Fibroblast of the conjunctiva (primary cell): ENCODE measurements around the gene KLHL17.
"Not testable (repeated sequence)": the region's sequence is repeated elsewhere in the genome, so short reads cannot be mapped to it uniquely, and the experiment has no call there.

Experiments
- DNase-seq: peaks from one replicate; pipeline ENCODE4 v3.0.0-alpha.2; 2010; ENCODE audit warnings: low read depth

The KLHL17 gene

DNA sequence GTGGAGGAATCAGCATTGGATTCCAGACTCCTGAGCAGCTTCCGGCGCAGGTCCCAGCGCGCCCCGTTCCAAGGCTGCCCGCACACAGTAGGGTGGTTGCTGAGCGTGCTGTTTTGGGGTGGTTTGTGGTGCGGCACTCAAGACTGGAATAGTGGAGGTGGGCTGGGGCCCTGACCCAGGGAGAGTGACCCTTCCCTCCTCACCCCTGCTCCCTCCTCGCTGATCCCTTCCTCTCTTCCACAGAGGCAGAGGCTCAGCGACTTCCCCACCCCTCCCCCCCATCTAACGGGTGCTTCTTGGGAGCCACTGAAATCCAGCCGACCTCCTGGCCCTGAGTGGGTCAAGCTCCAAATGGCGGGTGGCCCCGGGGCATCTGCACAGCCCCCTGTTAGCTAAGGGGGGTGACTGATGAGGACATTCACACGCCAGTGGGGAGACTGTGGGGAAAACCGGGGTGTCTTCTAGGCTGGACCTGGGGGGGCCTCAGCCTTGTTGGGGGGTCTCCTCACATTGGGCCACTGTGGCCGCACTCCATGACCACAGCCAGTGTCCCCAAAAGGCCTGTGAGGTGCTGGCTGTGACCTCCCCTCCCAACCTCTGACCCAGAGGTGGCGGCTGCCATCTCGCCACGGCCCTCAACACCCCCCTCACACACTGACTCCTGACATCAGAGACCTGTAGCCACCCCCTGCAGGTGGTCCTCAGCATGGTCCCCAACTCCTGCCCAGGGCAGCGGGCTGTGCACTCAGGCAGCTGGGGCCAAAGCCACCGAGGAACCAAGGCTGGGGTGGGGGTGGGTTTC is 43.4 kb downstream of the KLHL17 start:
- no peak for DNase-seq

DNA sequence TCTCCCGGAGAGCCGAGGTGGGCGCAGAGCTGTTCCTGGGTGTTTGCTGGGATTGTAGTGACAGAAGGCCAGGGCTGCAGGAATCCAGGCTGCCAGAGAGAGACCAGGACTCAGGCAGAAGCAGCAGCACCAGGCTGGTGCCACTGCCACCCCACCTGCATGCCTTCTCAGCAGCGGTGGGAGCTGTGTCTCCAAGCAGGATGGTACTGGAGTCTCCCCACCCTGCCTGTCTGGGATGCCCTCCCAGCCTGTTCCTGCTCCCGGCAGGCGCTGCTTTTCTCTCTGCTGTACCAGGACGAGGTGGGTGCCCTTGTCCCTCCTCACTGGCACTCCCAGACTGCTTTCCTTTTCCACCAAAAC is 44.0 kb downstream of the KLHL17 start:
- no peak for DNase-seq

DNA sequence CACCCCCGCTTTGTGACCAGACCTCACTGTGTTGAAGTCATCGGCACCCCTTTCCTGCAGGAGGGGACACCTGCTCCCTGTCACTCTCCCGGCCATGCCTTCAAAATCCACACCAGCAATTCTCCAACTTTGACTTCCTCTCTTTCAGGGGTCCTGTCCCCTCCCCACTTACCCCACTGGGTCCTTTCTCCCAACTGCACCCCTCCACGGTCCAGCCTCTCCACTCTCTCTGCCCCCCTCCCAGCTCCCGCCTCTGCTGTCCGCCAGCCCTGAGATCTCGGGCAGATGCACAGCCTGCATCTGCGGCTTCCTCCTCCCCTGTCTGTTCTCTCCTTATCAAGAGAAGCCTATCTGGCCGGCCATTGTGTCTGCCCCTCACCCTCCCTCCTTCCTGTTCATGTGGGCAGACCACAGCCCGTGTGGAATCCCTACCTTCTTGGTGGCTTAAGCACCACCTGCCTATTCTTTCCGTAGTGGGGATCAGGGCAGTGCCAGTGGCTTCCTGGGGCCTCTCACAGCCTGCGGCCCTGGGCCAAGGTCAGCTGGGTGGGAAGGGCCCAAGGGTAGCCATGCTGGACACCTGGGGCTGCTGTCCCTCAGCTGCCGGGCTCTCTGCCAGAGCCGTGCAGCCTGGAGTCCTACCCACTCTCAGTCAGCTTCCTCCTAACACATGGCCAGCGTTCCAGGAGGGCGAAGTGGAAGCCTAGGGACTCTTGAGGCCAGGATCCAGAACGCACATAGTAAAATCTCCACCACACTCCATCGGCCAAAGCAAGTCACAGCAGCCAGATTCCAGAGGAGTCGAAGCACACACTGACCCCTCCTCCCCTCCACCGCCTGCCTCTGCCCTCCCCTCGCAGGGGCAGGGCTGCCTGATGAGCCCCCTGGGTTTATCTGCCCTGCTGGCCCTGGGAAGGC is 44.7 kb downstream of the KLHL17 start:
- DNase-seq, result no peak

DNA sequence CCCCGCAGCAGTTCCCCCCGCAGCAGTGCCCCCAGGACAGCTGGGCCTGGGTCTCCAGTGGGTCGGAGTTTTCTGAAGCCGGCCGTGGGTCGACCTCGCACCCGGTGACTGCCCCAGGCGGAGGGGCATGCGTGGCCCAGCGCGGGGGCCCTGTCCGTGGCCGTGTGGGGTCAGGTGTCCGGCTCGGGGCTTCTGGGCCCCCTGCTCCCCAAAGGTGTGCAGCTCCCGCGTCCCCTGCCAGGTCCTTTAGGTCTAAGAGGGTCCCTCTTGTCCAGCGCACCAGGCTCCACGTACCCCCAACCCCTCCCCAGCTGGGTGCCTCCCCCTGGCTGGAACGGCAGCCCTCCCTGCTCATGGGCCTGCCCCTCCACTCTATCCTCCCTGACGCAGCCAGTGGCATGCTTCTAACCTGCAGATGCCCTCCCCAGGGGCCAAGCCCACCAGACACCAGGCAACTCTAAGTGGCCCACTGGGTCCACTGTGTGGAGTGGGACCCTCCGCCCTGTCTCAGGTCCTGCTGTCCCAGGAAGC is 45.5 kb downstream of the KLHL17 start:
- DNase-seq, result no peak

DNA sequence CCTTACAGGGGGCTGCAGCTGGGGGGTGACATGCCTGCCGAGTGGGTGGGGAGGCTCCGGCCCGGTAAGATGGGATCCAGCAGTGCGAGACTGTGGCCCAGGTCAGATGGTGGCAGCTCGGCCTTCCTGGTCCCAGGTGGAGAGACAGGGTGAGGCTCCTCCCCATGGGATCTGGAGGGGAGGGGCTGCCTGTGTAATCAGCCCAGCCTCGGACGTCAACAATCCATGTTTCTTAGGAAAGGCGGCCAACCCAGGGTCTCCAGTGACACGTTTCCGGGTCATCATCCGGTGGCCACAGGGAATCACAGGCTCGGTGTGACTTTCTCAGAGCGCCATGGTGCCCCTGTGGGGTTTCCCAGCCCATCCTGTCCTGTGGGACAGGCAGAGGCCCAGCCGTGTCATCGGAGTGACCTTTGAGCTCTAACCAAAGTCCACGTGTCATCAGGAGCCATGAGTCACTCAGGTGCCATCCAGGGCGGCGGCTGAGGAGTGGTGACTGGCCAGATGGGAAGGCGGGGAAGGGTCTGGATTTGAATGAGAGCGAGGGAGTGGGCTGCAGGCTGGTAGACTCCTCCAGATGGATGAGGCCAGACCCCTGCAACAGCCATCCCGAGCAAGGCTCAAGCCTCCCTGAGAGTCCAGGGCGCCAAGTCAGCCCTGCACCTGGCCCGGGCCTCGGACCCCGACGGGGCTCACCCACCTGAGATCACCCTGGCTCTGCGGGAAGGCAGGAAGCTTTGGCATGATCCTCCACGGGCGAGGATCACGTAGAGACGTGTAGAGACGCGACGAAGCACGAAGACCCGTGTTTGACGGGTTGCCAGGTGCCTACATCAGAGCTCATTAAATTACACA is 46.1 kb downstream of the KLHL17 start:
- DNase-seq, result no peak

DNA sequence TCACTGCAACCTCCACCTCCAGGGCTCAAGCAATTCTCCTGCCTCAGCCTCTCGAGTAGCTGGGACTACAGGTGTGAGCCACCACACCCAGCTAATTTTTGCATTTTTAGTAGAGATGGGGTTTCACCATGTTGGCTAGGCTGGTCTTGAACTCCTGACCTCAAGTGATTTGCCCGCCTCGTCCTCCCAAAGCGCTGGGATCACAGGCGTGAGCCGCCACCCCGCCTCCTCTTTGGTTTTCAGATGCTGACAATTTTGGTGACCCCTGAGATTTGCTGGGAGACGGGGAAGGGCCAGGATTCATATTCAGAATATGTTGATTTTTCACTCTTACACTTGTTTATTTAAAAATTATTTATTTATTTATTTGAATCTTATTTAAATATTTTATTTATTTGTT is 49.7 kb downstream of the KLHL17 start:
- not testable (repeated sequence) for DNase-seq

DNA sequence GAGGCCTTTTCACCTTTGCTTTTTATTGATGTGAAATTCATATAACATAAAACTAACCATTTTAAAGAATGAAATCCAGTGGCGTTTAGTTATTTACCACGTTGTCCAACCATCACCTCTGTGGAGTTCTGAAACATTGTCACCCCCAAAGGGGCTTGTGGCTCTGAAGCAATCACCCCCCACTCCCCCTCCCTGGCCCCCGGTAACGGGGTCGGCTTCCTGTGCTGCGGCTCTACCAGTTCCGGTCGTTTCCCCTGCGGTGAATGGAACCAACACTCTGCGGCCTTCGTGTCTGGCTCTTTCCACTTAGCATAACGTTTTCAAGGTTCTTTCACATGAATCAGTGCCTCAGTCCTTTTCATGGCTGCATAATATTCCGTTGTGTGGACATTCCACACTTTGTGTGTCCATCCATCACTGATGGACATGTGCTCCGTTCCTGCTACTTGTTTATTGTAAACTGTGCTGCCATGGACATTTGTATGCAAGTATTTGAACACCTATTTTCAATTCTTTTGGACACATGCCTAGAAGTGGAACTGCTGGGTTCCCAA is 51.1 kb downstream of the KLHL17 start:
- no peak for DNase-seq

DNA sequence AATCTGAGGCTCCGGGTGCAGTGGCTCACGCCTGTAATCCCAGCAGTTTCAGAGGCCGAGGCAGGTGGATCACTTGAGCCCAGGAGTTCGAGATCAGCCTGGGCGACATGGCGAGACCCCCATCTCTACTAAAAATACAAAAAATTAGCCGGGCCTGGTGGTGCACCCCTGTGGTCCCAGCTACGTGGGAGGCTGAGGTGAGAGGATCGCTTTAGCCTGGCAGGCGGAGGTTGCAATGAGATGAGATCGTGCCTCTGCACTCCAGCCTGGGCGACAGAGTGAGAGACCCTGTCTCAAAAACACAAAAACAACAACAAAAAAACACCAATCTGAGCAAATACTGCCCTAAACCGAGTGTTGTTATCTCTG is 52.3 kb downstream of the KLHL17 start:
- not testable (repeated sequence) for DNase-seq

DNA sequence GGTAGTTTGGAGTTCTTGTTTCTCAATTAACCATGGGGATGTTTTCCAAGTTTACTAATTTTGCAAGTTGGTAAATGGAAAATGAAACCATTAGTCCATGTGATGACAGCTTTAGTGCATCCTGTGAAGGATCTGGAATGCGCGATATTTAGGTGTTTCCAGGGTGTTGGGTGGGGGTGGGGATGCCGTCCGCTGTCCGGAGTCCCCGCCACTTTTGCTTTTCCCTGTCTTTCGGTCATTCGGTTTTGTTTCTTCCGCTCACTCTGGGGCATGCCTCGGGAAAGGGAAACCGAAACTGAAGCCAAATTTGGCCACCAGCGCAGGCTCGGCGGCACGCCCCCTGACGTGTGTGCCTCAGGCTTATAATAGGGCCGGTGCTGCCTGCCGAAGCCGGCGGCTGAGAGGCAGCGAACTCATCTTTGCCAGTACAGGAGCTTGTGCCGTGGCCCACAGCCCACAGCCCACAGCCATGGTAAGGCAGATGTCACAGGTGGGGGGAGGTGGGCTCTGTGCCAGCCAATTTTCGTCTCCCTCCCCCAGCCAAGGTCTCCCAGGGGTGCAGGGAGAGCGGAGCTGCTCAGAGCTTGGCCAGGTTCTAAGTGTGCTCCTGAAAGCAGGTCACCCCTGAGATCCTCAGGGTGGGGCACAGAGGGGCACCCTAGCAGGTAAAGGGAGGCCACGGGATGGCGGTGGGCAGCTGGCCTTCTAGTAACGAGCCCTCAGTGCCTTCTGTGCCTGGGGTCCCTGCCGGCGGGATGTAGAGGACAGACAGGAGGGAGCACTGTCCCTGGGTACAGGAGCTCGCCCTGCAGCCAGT is 52.9 kb downstream of the KLHL17 start, which contains the start of gene ISG15:
Gene ISG15, plus strand, starts transcription at position 393 of the 817 bp plus-strand sequence. Its CDS starts 77 bp downstream, at position 470.
- peak; percentile 68 for DNase-seq

DNA sequence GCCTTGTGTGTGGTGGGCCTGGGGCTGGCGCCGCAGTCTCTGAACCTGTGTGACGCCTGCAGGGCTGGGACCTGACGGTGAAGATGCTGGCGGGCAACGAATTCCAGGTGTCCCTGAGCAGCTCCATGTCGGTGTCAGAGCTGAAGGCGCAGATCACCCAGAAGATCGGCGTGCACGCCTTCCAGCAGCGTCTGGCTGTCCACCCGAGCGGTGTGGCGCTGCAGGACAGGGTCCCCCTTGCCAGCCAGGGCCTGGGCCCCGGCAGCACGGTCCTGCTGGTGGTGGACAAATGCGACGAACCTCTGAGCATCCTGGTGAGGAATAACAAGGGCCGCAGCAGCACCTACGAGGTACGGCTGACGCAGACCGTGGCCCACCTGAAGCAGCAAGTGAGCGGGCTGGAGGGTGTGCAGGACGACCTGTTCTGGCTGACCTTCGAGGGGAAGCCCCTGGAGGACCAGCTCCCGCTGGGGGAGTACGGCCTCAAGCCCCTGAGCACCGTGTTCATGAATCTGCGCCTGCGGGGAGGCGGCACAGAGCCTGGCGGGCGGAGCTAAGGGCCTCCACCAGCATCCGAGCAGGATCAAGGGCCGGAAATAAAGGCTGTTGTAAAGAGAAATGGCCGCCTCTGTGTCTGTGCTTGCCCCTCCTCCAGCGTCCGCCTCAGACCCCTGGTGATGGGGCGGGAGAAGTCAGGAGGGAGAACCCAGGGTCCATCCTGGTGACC is 53.7 kb downstream of the KLHL17 start:
- DNase-seq, result no peak

DNA sequence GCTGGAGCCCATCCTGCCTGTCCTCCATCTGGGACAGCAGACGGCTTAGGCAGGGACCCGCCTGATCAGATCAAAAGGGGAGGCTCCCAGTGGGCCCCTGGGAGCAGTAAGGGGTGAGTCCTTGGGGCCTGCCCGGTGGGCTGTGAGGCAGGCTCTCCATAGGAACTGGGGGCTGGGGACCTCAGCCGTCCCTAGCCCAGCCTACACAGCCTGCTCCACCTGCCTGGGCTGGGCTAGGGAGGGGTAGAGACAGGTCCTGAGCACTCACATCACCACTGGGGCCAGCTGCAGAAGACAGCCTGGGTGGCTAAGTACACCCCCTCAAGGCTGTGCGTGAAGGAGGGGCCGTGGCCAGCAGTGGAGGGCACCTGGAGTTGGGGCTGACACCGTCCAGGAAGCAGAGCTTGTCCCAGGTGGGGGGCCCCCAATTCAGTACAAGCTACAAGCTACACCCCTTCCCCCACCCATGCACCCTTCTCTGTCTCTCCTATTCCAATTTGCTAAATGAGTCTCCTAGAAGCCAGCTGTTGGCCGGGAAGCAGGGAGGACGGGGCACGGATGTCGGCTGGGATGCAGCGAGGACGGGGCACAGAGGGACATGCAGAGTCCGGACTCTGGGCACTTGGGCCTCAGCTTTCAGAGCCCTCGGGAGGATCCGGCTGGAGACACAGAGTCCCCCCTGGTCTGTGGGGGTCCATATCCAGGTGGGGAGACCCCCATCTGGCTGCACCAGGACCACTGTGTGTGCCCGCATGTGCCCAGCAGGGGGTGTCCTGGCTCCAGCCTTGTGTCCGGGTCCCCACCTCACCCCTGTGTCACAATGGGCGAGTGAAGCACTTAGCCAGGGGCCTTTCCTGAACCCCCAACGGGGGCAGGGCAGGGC is 54.7 kb downstream of the KLHL17 start:
- no peak for DNase-seq
